Measurements from ENCODE around the gene GCH1.
A peak's percentile ranks its signal among the peaks of the same experiment; 100 is the strongest.
"Not testable (repeated sequence)": the region's sequence is repeated elsewhere in the genome, so short reads cannot be mapped to it uniquely, and the experiment has no call there.

Gene GCH1

GRCh38 chr14:54902521-54903420 lies at the start of gene GCH1:
TSS of gene GCH1 (minus strand) at chr14:54902826. CDS start at chr14:54902663, 163 bp downstream.
- DNase-seq: peak; percentile 41 to 87

GRCh38 chr14:54947230-54947629 lies 44.6 kb upstream of the GCH1 start:
- DNase-seq: no peak

- no peak for DNase-seq
These were observed 43.9 kb upstream of the GCH1 start for GRCh38 chr14:54946500-54946899.

GRCh38 chr14:54944737-54945391 lies 42.2 kb upstream of the GCH1 start:
- DNase-seq: no peak

GRCh38 chr14:54942913-54943312 lies 40.3 kb upstream of the GCH1 start:
- no peak for DNase-seq

GRCh38 chr14:54936816-54937215 lies 34.2 kb upstream of the GCH1 start:
- DNase-seq: no peak

GRCh38 chr14:54935958-54936357 lies 33.3 kb upstream of the GCH1 start:
- DNase-seq: no peak

GRCh38 chr14:54935100-54935499 lies 32.5 kb upstream of the GCH1 start:
- no peak for DNase-seq

GRCh38 chr14:54933006-54933405 lies 30.4 kb upstream of the GCH1 start:
- DNase-seq: no peak

GRCh38 chr14:54931598-54932340 lies 29.1 kb upstream of the GCH1 start:
- DNase-seq: no peak

- no peak for DNase-seq
These were observed 28.5 kb upstream of the GCH1 start for GRCh38 chr14:54931101-54931500.

GRCh38 chr14:54929556-54929955 lies 26.9 kb upstream of the GCH1 start:
- DNase-seq: no peak

GRCh38 chr14:54928216-54928615 lies 25.6 kb upstream of the GCH1 start:
- no peak for DNase-seq

GRCh38 chr14:54927551-54927950 lies 24.9 kb upstream of the GCH1 start:
- DNase-seq: no peak

GRCh38 chr14:54926570-54926969 lies 23.9 kb upstream of the GCH1 start:
- not testable (repeated sequence) for DNase-seq

GRCh38 chr14:54922598-54922997 lies 20.0 kb upstream of the GCH1 start:
- DNase-seq: no peak

- no peak for DNase-seq
These were observed 17.4 kb upstream of the GCH1 start for GRCh38 chr14:54920052-54920451.

- DNase-seq: no peak
These were observed 16.7 kb upstream of the GCH1 start for GRCh38 chr14:54919330-54919729.

GRCh38 chr14:54918427-54918826 lies 15.8 kb upstream of the GCH1 start:
- DNase-seq: no peak

- no peak for DNase-seq
These were observed 13.5 kb upstream of the GCH1 start for GRCh38 chr14:54916101-54916500.

GRCh38 chr14:54909817-54910558 lies 7.4 kb upstream of the GCH1 start:
- no peak for DNase-seq

- DNase-seq: not testable (repeated sequence)
These were observed 6.3 kb upstream of the GCH1 start for GRCh38 chr14:54908973-54909372.

GRCh38 chr14:54908190-54908589 lies 5.6 kb upstream of the GCH1 start:
- peak in 1 of 2 donors; percentile 59 for DNase-seq

Data from bone marrow (tissue), 2 donors.